Stimulated activated CD4-positive, alpha-beta T cell treated with anti-CD3 and anti-CD28 coated beads, TNF-alpha, amount 100 ng/mL, for 24 hours (primary cell): Measurements from ENCODE around the gene SLC47A1.
A peak's percentile ranks its signal among the peaks of the same experiment; 100 is the strongest.
"Not testable (repeated sequence)": the region's sequence is repeated elsewhere in the genome, so short reads cannot be mapped to it uniquely, and the experiment has no call there.

ENCODE experiments used
- DNase-seq, 3 experiments: peaks; one replicate each; pipeline ENCODE4 v3.0.0-alpha.2; 2020; ENCODE audit warnings: low read depth in 3 of 3

SLC47A1 gene

DNA sequence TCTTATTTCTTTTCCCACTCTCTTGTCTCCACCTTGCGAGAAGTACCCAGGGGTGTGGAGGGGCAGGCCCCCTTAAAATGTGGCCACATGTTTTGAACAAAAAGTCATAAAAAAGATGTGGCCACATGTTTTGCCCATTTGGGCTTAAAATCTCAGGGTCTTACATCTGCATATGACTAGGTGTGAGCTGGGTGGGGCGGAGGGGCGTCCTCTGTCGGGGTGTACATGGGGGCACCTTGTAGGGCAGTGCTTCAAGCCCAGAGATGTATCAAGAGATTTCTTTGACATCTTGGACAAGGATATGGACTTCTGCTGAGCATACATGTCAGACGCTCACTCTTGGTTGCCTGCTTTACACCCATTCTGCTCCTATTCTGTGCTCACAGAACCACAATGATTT, 13.0 kb upstream of the SLC47A1 start:
- no peak for DNase-seq

GRCh38 chr17:19523690-19524089, 10.0 kb upstream of the SLC47A1 start:
- no peak for DNase-seq

- DNase-seq, result not testable (repeated sequence)
Measured at GRCh38 chr17:19526950-19527349, 6.7 kb upstream of the SLC47A1 start.

- no peak for DNase-seq
Measured at GRCh38 chr17:19531780-19532501, 1.7 kb upstream of the SLC47A1 start.

DNA sequence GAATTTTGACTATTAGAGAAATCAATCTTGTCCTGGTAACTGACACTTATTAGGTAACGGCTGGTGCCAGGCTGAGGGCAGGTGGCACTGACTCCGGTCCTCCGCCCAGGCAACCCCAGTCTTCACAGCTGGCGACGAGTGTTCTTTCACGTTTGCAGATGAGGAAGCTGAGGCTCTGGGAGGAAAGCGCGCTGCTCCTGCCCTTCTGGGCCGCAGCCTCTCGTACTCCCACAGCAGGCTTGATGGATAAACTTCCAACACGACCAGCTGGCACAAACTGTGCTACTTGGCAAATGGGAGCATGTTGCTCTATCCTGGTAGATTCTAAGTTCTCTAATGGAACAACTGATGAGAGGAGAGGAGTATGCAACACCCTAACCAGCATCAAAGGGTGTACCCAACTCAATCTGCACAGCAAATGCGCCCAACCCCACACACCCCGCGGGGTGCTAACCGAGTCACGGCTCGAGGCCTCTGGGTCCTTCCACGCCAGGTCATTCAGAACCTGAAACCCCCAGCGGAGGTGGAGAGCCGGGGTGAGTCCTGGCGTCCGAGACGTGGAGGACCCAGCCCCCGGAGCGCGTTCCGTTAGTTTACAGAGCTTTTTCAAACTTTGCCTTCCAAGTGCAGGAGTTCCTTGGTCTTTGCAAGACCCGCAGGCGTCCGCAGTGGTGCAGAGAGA, 477 bp upstream of the SLC47A1 start:
- DNase-seq, result no peak

DNA sequence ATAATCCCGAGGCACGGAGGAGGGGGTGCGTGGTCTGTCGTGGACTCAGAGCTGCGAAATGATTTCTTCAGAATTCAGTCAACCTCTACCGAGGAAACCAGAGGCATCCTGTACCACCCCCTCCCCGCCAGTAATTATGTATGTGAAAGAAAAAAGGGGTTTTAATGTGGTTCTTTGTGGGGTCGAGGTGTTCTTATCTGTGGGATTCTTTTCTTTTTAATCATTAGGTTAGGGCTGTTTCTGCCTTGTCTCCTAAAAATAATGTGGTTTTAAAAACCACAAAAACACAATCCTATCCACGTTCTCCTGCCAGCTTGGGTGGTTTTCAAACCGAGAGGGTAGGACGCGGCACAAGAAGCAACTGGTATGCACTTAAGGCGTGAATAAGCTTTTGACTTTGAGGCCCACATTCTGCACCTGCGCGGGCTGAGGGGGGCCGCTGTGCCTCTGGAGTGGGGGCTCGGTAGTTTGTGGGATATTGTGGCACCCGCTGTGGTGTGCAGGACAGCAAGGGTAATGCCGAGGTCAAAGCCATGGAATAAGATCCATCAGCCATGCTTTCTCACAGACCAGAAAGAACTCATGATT, 1.0 kb downstream of the SLC47A1 start:
- peak in 1 of 3 experiments; percentile 21 for DNase-seq

DNA sequence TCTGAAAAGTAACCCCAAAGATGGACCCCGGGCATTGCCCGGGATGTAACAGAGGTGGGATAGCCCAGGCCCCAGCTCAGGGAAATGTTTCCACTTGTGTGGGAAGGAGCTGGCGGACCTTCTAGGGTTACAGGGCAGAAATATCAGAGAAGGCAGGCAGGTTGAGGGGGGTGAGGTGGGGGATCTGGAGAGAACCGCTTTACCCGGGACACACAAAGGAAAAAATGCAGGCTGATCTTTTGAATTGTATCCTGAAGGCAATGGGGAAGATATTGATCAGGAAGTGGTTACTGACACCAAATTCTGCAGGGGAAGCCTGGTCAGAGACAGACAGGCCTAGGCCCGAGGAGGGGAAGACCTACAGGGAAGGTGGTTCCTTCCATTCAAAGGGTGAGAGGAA, 3.5 kb downstream of the SLC47A1 start:
- no peak for DNase-seq

DNA sequence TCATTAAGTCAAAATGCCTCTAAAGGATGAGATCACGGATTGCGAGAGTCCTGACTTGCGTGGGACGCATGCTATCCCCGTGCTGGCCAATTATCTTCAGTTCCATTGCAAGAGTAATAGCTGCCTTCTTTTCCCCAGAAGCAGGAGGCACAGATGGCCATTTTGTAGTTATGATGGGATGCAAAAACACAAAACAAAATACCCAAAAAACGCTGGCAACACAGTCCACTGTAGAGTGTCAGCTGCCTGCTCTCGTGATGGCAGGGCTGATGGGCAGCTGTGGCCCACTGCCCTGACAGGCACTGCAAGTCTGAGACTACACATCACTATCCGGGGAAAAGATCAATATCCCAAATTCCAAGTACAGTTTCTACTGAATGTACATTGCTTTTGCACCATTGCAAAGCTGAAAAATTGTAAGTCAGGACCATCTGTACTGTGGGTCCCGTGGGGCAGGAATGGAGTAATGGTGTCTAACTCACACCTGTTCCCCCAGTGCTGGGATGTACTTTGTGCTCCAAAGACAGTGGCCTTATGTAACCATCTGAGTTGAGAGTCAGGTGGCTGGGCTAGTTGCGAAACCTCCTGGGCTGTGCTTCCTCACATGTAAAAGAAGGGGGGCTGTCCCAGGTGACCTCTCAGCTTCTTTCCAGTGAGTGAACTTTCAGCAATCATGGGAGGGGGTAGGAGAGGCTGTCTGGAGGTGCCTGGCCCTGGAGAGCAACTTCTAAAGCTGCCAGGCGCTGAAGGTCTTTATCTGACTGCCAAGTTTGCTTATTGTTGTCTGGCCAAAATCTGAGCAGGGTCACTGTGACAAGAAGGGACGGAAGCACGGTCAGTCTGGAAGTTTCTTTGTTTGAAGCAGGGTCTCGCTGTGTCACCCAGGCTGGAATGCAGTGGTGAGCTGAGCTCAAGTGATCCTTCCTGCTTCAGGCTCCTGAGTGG, 4.7 kb downstream of the SLC47A1 start:
- no peak for DNase-seq

GRCh38 chr17:19539040-19539399, 5.4 kb downstream of the SLC47A1 start:
- no peak for DNase-seq

- no peak for DNase-seq
Measured at GRCh38 chr17:19539841-19540311, 6.2 kb downstream of the SLC47A1 start.

DNA sequence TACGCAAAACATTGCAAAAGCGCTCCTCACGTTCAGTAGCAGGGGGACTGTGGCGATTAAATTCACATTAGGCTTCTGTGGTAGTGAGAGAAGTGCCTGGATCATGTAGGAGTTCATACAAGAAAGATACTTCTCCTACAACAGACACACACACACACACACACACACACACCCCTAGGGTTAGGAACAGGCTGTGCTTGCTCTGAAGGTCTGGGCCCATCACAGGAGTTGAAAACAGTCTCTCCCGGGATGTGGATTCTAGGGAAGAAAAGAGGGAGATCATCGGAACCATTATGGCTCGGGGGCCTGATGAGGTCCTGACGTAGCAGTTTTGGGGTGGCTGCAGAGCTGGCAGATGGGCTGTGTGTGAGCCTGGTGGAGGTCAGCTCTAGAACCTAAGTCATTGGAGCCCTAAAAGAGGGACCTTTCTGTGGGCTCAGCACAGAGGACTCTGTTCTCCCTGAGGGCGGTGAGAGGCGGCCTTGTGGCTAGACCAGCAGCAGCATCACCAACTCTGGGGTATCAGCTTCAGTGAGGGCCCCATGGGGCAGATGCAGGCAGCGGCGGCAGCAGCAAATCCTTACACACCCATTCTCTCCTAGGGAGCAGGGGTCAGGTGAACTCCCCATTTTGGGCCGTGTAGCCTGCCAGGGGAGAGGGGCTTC, 7.2 kb downstream of the SLC47A1 start:
- no peak for DNase-seq

DNA sequence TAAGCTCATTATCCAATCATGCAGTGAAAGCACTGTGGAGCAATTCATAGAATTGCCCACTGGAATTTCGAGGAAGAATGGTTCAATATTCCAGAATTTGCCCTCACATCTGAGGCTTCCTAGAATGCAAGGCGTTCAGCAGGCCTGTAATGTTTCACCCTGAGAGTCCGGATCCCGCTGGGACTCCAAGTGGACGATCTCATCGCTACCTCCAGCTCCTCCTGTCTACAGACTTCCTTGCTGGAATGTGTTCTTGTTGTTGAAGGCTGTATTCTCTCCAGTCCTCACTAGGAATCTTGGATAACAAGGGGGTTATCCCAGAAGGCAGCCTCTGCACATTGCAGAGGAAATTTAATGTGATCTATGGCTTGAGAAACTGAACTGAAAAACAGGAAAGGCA, 7.8 kb downstream of the SLC47A1 start:
- no peak for DNase-seq

GRCh38 chr17:19542247-19542646, 8.6 kb downstream of the SLC47A1 start:
- DNase-seq, result no peak

- no peak for DNase-seq
Measured at GRCh38 chr17:19544366-19544765, 10.7 kb downstream of the SLC47A1 start.

DNA sequence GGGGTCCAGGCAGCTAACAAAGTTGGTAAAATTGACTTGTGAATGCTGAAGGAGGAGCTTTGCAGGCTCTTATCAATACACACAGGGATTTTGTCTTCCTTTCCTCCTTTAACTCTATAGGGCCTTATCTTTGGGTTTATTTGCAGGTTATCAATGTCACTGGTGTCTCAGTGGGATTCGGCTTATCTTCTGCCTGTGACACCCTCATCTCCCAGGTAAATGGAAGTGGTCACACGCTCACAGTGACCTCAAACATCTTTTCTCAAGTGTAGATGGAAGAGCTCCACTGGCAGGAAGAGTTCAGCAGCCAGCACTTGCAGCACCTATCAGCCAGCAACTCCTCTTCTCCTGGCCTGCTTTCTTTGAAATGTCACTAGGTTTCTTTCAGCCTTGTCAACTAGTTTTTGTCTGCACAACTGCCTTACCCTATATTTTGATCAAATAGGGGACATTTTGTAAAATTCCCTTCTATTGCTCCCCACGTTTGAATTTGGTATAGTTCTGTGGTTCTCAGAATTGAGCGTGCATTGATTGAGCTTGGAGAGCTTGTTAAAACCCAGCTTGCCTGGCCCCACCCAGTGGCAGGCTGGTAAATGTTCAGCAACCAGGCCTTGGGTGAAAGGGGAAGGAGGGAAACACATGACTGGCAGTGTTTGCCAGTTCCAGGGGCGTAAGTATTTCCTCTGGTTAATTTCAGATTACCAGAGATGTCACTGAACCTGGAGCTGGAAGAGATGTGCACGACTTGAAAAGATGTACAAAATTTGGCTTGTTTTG, 12.8 kb downstream of the SLC47A1 start:
- no peak for DNase-seq

- no peak for DNase-seq
Measured at GRCh38 chr17:19549746-19550623, 16.3 kb downstream of the SLC47A1 start.

GRCh38 chr17:19551165-19551564, 17.5 kb downstream of the SLC47A1 start:
- DNase-seq, result no peak

- DNase-seq, result no peak
Measured at GRCh38 chr17:19551591-19552148, 18.0 kb downstream of the SLC47A1 start.

- DNase-seq, result no peak
Measured at GRCh38 chr17:19553036-19553435, 19.4 kb downstream of the SLC47A1 start.
